ENCODE data around the gene C9orf43.

Gene C9orf43

GRCh38 chr9:113468716-113469448 is 58.3 kb downstream of the C9orf43 start:
- DNase-seq: no peak

DNA sequence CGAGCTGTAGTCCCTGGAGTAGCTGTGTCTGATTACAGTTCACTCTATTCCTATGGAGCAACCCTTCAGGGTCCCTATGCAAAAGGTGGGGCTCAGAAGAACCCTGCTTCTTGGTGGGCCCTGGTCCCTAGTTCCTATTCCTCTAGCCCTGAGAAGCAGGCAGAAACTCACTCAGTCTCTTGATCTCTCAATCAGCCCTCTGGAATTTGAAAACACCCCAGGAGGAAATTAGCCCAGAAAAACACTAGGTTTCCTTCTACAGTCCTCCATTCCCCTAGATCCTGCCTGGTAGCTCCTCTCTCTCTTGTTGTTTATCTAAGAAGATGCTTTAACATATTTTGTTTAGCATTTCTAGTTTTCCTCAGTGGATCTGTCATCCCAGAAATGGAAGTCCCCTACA is 60.6 kb downstream of the C9orf43 start:
- DNase-seq: no peak

DNA sequence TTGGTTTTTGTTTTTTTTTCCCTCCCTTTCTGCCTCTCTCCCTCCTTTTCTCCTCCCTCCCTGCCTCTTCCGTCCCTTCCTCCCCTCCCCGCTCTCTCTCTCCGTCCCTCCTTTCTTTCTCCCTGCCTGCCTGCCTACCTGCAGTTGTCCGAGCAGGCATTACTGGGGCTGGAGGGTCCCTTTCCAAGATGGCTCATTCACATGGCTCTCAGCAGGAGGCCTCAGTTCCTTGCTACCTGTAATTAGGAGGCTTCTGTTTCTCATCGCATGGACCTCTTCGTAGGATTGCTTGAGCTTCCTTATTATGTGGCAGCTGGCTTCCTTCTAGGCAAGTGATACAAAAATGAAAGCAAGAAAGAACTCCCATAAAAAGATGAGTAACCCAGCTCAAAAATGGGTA is 61.0 kb downstream of the C9orf43 start:
- no peak for DNase-seq

- DNase-seq: no peak
Observed at GRCh38 chr9:113472199-113472598, 61.7 kb downstream of the C9orf43 start.

GRCh38 chr9:113474360-113475028 is 63.9 kb downstream of the C9orf43 start:
- DNase-seq: no peak

DNA sequence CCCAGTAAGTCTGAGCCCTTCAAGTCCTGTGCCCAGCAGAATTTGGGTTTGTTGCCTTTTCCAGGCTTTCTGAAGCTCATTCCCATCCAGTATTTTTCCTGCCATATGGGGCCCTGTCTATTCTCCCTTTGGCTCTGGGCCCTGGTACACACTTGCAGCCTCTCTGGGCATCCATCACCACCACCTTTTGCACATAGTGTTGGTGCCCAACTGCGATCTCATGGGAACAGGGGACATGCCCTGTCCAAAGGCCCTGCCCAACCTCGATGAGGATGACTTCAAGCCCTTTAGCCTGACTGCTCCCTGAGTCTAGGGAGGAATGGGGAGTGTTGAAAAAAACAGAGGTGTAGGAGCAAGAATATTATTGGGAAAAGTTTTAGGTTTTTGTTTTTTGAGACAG is 64.5 kb downstream of the C9orf43 start:
- DNase-seq: no peak

- no peak for DNase-seq
Observed at GRCh38 chr9:113475992-113476391, 65.4 kb downstream of the C9orf43 start.

DNA sequence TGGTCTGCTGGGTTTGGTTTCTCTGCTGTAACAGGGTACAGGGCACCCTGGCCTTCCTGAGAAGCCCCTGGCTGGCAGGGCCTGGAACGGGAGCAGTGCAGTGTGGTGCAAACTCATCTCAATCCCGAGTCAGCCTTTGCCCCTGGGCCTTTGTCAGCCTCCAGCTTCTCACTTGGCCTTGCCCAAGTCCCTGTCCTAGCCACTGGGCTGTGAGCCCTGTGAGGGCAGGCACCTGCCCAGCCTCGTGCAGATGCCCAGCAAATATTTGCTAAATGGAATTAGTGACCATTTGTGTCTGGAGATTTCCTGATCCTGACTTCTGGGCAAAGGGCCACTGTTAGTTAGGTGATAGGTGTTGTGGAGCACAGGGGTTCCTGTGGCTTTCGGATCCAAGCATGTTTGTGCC is 66.0 kb downstream of the C9orf43 start:
- DNase-seq: no peak

DNA sequence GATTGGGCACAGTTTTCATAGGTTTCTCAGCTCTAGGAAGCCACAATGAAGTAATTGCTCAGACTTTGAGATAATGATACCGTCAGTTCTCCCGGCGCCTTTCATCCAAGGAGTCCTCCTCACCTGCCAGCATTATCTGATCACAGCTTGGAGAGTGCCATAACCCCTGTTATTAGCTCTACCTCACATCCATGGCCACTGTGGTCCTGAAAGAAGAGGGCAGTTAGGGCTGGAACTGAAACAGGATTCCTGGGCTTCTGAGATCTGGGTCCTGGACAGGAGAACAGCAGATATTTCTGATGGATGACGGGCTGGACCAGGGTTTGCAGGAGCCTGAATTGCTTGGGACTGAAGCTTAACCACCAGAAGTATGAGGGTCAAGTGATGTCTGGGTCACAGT is 66.5 kb downstream of the C9orf43 start:
- DNase-seq: no peak

- no peak for DNase-seq
Observed at GRCh38 chr9:113477661-113478060, 67.1 kb downstream of the C9orf43 start.

GRCh38 chr9:113479174-113479621 is 68.7 kb downstream of the C9orf43 start:
- no peak for DNase-seq

Measured in GOT3 (cell line).